Mesenchymal stem cell (in vitro differentiated cells and primary cell): ENCODE results near the gene CNTNAP2.

Source experiments
- DNase-seq: peaks from one replicate; pipeline ENCODE4 v3.0.0-alpha.2; 2013
- H2AFZ ChIP-seq: one replicate; pipeline ENCODE4 v1.6.1; 2013; ENCODE audit warnings: low read depth, mild to moderate bottlenecking, control low read depth, inconsistent platforms, low read length, moderate library complexity
- H2AK5ac ChIP-seq: 2 replicates; pipeline ENCODE4 v1.6.1; 2013; ENCODE audit warnings: low read length, moderate library complexity, mild to moderate bottlenecking, inconsistent platforms; ENCODE audit not compliant: severe bottlenecking
- H2BK120ac ChIP-seq: one replicate; pipeline ENCODE4 v1.6.1; 2013; ENCODE audit warnings: low read depth, mild to moderate bottlenecking, inconsistent platforms, low read length, moderate library complexity
- H2BK12ac ChIP-seq, 2 experiments: one replicate each; pipeline ENCODE4 v1.6.1; 2013; ENCODE audit warnings: inconsistent platforms in 2 of 2, low read length in 2 of 2, mild to moderate bottlenecking in 2 of 2, moderate library complexity in 2 of 2, control low read depth in 1 of 2
- H2BK15ac ChIP-seq: one replicate; pipeline ENCODE4 v1.6.1; 2013; ENCODE audit warnings: mild to moderate bottlenecking, low read depth, inconsistent platforms; ENCODE audit not compliant: poor library complexity, severe bottlenecking
- H2BK5ac ChIP-seq: 2 replicates; pipeline ENCODE4 v1.6.1; 2013; ENCODE audit warnings: low read depth, mild to moderate bottlenecking, low read length, control low read depth, inconsistent platforms; ENCODE audit not compliant: poor library complexity, severe bottlenecking
- H3K14ac ChIP-seq, 2 experiments: one replicate each; pipeline ENCODE4 v1.6.1; 2013; ENCODE audit warnings: inconsistent platforms in 2 of 2, low read length in 2 of 2, control low read depth in 1 of 2, mild to moderate bottlenecking in 1 of 2, moderate library complexity in 1 of 2
- H3K18ac ChIP-seq, 2 experiments: one replicate each; pipeline ENCODE4 v1.6.1; 2013; ENCODE audit warnings: inconsistent platforms in 2 of 2, low read length in 2 of 2, control low read depth in 1 of 2, low read depth in 1 of 2, mild to moderate bottlenecking in 1 of 2
- H3K23ac ChIP-seq, 2 experiments: one replicate each; pipeline ENCODE4 v1.6.1; 2013; ENCODE audit warnings: inconsistent platforms in 2 of 2, low read length in 2 of 2, mild to moderate bottlenecking in 2 of 2, moderate library complexity in 2 of 2, control low read depth in 1 of 2
- H3K27ac ChIP-seq: 2 replicates; pipeline ENCODE4 v1.5.1; 2013; ENCODE audit warnings: mild to moderate bottlenecking, moderate library complexity, low read length, control low read depth, inconsistent platforms; ENCODE audit not compliant: poor library complexity, severe bottlenecking
- H3K27me3 ChIP-seq, 2 experiments: 2 replicates each; pipeline versions ENCODE4 v1.6.1 to v1.7.0; 2013; ENCODE audit warnings: low read length in 2 of 2, mild to moderate bottlenecking in 2 of 2, moderate library complexity in 2 of 2, control low read depth in 1 of 2, inconsistent platforms in 1 of 2; ENCODE audit not compliant: control insufficient read depth in 1 of 2, insufficient read depth in 1 of 2
- H3K36me3 ChIP-seq, 2 experiments: 2 replicates each; pipeline versions ENCODE4 v1.6.1 to v1.7.0; 2013; ENCODE audit warnings: low read length in 2 of 2, control low read depth in 1 of 2, inconsistent platforms in 1 of 2, low read depth in 1 of 2, mild to moderate bottlenecking in 1 of 2; ENCODE audit not compliant: insufficient read depth in 2 of 2, control insufficient read depth in 1 of 2
- H3K4ac ChIP-seq, 2 experiments: one replicate each; pipeline ENCODE4 v1.6.1; 2013; ENCODE audit warnings: inconsistent platforms in 2 of 2, low read length in 2 of 2, mild to moderate bottlenecking in 2 of 2, moderate library complexity in 2 of 2, control low read depth in 1 of 2, low read depth in 1 of 2
- H3K4me1 ChIP-seq: 2 replicates; pipeline ENCODE4 v1.6.1; 2013; ENCODE audit warnings: low read depth, low read length, control low read depth; ENCODE audit not compliant: control insufficient read depth, insufficient read depth
- H3K4me2 ChIP-seq: 2 replicates; pipeline ENCODE4 v1.6.1; 2013; ENCODE audit warnings: low read length, mild to moderate bottlenecking, inconsistent platforms; ENCODE audit not compliant: poor library complexity, severe bottlenecking
- H3K4me3 ChIP-seq, 2 experiments: 2 replicates each; pipeline versions ENCODE4 v1.5.1 to v1.7.0; 2013; ENCODE audit warnings: low read length in 2 of 2, mild to moderate bottlenecking in 2 of 2, control low read depth in 1 of 2, low read depth in 1 of 2; ENCODE audit not compliant: insufficient read depth in 1 of 2
- H3K79me1 ChIP-seq: replicated peaks from 2 replicates; pipeline ENCODE4 v1.6.1; 2013; ENCODE audit warnings: mild to moderate bottlenecking, control low read depth, low read length, inconsistent platforms; ENCODE audit not compliant: poor library complexity, severe bottlenecking
- H3K9ac ChIP-seq: 2 replicates; pipeline ENCODE4 v1.7.0; 2013; ENCODE audit warnings: mild to moderate bottlenecking, low read length, moderate library complexity
- H3K9me3 ChIP-seq: 2 replicates; pipeline ENCODE4 v1.7.0; 2013; ENCODE audit warnings: mild to moderate bottlenecking, low read length; ENCODE audit not compliant: control insufficient read depth
- H4K8ac ChIP-seq: one replicate; pipeline ENCODE4 v1.6.1; 2013; ENCODE audit warnings: inconsistent platforms, mild to moderate bottlenecking, low read length, moderate library complexity
- H4K91ac ChIP-seq: one replicate; pipeline ENCODE4 v1.6.1; 2013; ENCODE audit warnings: mild to moderate bottlenecking, low read length, inconsistent platforms
- WGBS: methylation state at CpG from one replicate; pipeline ENCODE4 v1.1.7; 2013; ENCODE audit warnings: mixed read lengths; 5-methylcytosine and 5-hydroxymethylcytosine counted together

Gene CNTNAP2

DNA sequence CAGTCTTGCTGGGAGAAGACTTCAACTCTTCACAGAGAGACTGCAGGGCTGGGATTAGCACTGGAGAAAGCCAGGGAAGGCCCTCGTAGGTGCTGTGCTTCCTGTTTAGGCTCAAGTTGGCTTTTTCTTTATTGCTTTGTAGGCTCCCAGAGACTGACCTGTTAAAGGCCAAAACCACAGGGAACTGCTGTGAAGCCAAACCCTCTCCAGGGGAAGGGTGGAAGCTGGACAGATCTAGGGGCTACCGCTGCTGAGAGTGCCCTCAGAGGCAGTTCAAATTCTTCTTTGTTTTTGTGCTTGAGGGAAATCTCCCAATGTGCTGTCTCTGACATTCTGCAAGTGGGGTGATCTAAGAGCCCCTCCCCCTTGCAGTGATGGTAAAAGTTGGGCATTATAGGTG lies 198.4 kb downstream of the CNTNAP2 start:
- H3K36me3 ChIP-seq: no peaks in the 10 kb centered on the region
- no peak overlapping the region for H2BK15ac ChIP-seq
- no peak overlapping the region for H3K4me3 ChIP-seq

GRCh38 chr7:146319629-146320028 lies 203.0 kb downstream of the CNTNAP2 start:
- H4K8ac ChIP-seq: no peak overlapping the region
- no peak overlapping the region for H2BK15ac ChIP-seq
- H4K91ac ChIP-seq: no peak overlapping the region
- no peak overlapping the region for H3K23ac ChIP-seq
- WGBS: 89% methylated on average over 1 of the region's 5 CpGs
- H3K4me2 ChIP-seq: no peak overlapping the region
- no peaks in the 10 kb centered on the region for H3K4me1 ChIP-seq
- no peaks in the 10 kb centered on the region for H3K79me1 ChIP-seq
- no peak overlapping the region for H3K27ac ChIP-seq
- no peaks in the 10 kb centered on the region for H3K27me3 ChIP-seq
- no peak overlapping the region for H2BK12ac ChIP-seq
- H3K9ac ChIP-seq: no peak overlapping the region
- H2AFZ ChIP-seq: no peak overlapping the region
- H3K4ac ChIP-seq: no peak overlapping the region
- H3K36me3 ChIP-seq: no peaks in the 10 kb centered on the region
- no peak overlapping the region for H3K4me3 ChIP-seq
- H3K9me3 ChIP-seq: peaks cover 6% of the 10 kb centered on the region
- no peak overlapping the region for H3K14ac ChIP-seq
- no peak overlapping the region for H2BK5ac ChIP-seq
- no peak for DNase-seq
- H3K18ac ChIP-seq: no peak overlapping the region
- no peak overlapping the region for H2AK5ac ChIP-seq
- no peak overlapping the region for H2BK120ac ChIP-seq

More for the DNA sequence above, 198.4 kb downstream of the CNTNAP2 start:
- Histone ChIP-seq H3K18ac (no peak overlapping the region), H3K4me2 (no peak overlapping the region), H2BK5ac (no peak overlapping the region), H3K14ac (no peak overlapping the region), H3K9ac (no peak overlapping the region), H3K79me1 (no peaks in the 10 kb centered on the region), H4K91ac (no peak overlapping the region), H2AFZ (no peak overlapping the region), H2BK120ac (no peak overlapping the region), H2AK5ac (no peak overlapping the region), H3K9me3 (peaks cover 8% of the 10 kb centered on the region), H3K27ac (no peak overlapping the region), H4K8ac (no peak overlapping the region), H3K23ac (no peak overlapping the region), H2BK12ac (no peak overlapping the region), H3K27me3 (no peaks in the 10 kb centered on the region), H3K4me1 (no peaks in the 10 kb centered on the region), H3K4ac (no peak overlapping the region)
- no peak for DNase-seq
- 24% methylated on average over 2 of the region's 2 CpGs for WGBS

GRCh38 chr7:146321301-146321700 lies 204.7 kb downstream of the CNTNAP2 start:
- no peaks in the 10 kb centered on the region for H3K36me3 ChIP-seq
- H2BK120ac ChIP-seq: no peak overlapping the region
- no peak overlapping the region for H4K8ac ChIP-seq
- H3K27ac ChIP-seq: no peak overlapping the region
- no peak overlapping the region for H3K9ac ChIP-seq
- H3K4me2 ChIP-seq: no peak overlapping the region
- H3K4me1 ChIP-seq: no peaks in the 10 kb centered on the region
- no peaks in the 10 kb centered on the region for H3K9me3 ChIP-seq
- H2AFZ ChIP-seq: no peak overlapping the region
- H2BK5ac ChIP-seq: no peak overlapping the region
- no peak overlapping the region for H2AK5ac ChIP-seq
- DNase-seq: no peak
- H3K18ac ChIP-seq: no peak overlapping the region
- H3K79me1 ChIP-seq: no peaks in the 10 kb centered on the region
- H2BK12ac ChIP-seq: no peak overlapping the region
- no peaks in the 10 kb centered on the region for H3K27me3 ChIP-seq
- H3K4me3 ChIP-seq: no peak overlapping the region
- H4K91ac ChIP-seq: no peak overlapping the region
- H2BK15ac ChIP-seq: no peak overlapping the region
- H3K4ac ChIP-seq: no peak overlapping the region
- H3K23ac ChIP-seq: no peak overlapping the region
- H3K14ac ChIP-seq: no peak overlapping the region
- 62% methylated on average over 4 of the region's 4 CpGs for WGBS

DNA sequence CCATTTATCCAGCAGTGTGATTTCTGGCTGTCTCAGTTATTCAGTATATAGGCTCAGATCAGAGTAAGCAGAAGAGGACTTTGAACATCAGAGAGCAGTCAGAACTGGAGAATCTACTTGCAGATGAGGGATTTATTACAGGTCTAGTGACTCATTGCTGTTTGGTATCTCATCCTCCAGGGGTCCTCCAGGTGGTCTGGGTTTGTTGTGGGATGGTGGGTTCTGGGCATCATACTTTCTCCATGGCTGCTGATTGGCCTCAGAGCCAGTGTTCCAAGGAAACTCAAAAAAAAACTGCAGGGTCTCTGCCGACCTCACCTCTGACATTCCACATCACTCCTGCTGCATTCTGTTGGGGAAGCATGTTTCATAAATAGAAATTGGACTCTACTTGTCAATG lies 214.8 kb downstream of the CNTNAP2 start:
- H3K18ac ChIP-seq: no peak overlapping the region
- H3K23ac ChIP-seq: no peak overlapping the region
- H3K9me3 ChIP-seq: peaks cover 8% of the 10 kb centered on the region
- H3K79me1 ChIP-seq: no peaks in the 10 kb centered on the region
- no peak overlapping the region for H3K4me3 ChIP-seq
- no peak overlapping the region for H2BK120ac ChIP-seq
- H4K8ac ChIP-seq: no peak overlapping the region
- no peak overlapping the region for H3K4me2 ChIP-seq
- H2BK5ac ChIP-seq: no peak overlapping the region
- H3K27me3 ChIP-seq: no peaks in the 10 kb centered on the region
- H2AFZ ChIP-seq: no peak overlapping the region
- no peak overlapping the region for H3K4ac ChIP-seq
- no peak overlapping the region for H2BK15ac ChIP-seq
- WGBS: no CpG with 5 or more reads among the region's 1 CpG
- no peak overlapping the region for H3K9ac ChIP-seq
- no peak overlapping the region for H4K91ac ChIP-seq
- H3K14ac ChIP-seq: no peak overlapping the region
- no peaks in the 10 kb centered on the region for H3K4me1 ChIP-seq
- H3K27ac ChIP-seq: no peak overlapping the region
- no peaks in the 10 kb centered on the region for H3K36me3 ChIP-seq
- H2AK5ac ChIP-seq: no peak overlapping the region
- no peak for DNase-seq
- no peak overlapping the region for H2BK12ac ChIP-seq
